ENCODE data around the gene SLC35F1.

The SLC35F1 gene

GRCh38 chr6:118285791-118286190, 378.7 kb downstream of the SLC35F1 start:
- no peak for DNase-seq

- DNase-seq: no peak
These were observed 381.5 kb downstream of the SLC35F1 start for GRCh38 chr6:118288355-118289124.

DNA sequence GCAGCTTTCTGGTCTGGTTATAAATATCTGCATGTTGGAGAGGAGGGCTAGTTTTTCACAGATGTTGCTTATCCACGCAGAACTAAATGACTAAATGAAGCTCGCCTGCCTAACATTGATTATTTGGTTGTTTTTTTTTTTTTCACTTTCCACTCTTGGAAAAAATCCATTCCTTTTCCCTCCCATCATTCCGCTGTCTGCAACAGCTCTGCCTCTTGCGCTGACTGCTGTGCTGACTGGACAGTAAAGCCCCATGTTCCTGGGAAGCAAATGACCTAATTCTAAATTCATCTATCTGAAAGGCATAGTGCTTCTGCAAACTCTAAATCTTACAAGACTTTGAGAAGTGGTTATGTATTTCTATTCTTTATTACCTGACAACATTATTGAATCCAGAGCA, 385.5 kb downstream of the SLC35F1 start:
- no peak for DNase-seq

DNA sequence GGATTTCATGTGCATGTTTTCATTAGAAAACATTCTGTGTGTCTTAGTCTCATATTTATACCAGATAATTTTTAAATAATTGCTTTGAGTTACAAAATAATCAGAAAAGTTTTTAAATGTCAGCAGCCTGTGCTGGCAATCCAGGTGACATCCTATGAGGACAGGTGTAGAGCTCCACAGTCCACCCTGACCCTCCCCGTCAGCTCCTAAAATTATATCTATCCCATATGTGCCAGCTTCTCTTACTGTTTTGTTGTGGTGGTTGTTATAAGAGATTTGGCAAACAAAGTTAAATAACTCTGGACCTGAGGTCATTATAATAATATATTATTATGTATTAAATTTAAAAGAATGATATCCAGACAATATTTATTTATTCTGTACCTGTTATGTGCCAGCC, 387.8 kb downstream of the SLC35F1 start:
- no peak for DNase-seq

DNA sequence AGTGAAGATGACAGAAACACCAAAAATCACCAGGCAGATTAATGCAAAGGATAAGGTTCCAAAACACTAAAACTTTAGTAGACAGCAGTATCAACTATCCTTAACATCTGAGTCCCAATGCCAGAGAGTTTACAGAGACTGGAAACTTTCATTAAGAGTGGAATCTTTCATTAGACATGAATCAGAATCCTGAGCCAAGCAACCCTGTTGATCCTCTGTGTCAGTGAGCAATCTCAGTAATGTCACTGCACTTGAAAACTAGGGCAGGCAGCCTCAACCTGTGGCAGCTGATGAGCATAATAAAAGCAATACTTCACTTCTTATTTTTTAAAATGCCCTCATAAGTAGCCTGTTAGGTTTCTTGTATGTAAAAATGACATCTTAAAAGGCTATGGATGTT, 388.3 kb downstream of the SLC35F1 start:
- no peak for DNase-seq

GRCh38 chr6:118296129-118296901, 389.3 kb downstream of the SLC35F1 start:
- no peak for DNase-seq

GRCh38 chr6:118297821-118298220, 390.8 kb downstream of the SLC35F1 start:
- DNase-seq: no peak

- DNase-seq: no peak
These were observed 391.7 kb downstream of the SLC35F1 start for GRCh38 chr6:118298476-118299427.

GRCh38 chr6:118299457-118299856, 392.4 kb downstream of the SLC35F1 start:
- DNase-seq: no peak

- DNase-seq: no peak
These were observed 397.3 kb downstream of the SLC35F1 start for GRCh38 chr6:118304321-118304720.

GRCh38 chr6:118305081-118305480, 398.0 kb downstream of the SLC35F1 start:
- DNase-seq: no peak

DNA sequence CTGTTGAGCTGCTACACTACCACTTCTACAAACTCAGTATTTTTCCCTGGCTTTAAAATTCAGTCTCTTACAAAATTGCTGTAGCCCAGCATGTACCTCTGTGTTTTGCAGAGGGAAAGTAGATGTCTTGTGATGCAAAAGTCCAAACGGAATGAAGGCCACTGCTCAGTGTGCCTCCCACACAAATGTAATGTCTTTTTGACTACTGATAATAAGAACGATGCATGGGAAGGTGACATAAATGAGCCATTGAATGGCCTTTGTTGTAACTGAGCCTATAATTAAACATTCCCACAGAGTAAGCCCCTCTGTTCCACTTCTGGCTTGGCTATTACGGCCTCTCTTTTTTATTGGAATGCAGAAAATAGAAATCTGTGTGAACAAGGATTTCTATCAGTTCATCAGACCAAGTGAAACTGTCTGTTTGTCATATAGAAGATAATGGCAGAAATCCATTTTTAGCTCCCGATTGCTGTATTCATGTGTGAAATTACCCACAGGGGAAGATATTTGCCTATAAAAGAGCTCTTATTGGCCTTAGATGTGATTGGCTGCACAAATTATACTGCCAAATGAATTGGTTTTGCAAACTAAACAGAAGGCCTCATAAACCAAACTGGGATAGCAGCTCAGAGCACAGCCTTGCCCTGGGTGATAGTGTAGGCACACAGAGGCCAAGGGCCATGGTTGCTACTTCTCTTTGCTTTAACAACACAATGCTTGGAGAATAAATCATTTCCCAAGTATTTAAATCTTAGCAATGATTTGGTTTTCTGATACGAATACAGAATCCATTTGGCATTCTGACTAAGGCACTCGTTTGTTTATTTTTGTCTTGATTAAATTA, 399.6 kb downstream of the SLC35F1 start:
- no peak for DNase-seq

DNA sequence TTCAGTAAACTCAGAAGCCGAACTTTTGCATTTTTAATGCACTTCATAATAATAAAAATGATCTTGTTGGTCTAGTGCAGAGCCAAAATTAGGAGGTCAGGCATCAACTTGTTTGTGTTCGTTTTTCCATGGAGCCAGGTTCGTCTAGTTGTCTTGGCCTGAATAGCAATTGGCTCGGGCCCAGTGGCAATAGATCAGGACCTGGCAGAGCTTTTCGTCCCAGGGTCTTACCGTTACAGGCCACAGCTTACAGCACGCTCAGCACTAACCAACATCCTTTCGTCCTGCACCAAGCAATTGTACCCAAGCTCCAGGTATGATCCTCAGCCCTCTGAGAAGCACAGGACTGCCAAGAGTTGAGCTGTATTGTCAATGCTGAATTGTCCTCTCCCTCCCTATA, 400.5 kb downstream of the SLC35F1 start:
- no peak for DNase-seq

DNA sequence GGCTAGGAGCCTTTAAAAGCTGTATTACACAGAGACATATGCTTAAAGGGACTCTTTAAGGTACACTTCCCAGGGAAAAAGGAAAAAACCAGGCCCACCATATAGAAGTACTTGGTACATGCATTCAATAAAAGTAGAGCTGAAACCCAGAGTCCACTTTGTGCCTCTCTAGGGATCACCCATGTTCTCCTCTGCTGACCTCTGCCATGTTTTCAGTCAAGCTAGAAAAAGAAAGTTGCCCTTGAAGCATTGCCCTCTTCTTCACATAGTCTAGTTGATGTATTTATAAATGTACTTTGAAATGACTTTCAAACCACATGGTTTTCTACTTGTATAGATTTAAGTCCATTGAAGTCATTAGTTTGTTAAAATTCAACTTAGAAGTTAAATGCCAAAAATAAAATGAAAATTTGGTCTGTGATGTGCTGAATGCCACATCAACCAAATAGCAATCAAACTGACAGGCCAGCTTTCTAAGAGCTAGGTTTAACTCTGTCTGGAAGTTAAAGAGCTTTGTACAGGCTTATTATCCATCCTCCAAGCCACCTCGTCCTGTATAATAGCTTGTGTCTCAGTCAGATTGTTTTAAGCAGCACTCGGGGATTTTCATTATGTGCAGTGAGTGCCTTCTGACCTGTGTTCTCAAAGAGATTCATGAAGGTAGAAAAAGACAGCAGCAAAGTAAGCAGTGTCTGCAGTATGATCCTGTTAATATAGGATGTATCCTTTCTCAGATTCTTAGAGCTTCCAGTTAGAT, 402.5 kb downstream of the SLC35F1 start:
- no peak for DNase-seq

DNA sequence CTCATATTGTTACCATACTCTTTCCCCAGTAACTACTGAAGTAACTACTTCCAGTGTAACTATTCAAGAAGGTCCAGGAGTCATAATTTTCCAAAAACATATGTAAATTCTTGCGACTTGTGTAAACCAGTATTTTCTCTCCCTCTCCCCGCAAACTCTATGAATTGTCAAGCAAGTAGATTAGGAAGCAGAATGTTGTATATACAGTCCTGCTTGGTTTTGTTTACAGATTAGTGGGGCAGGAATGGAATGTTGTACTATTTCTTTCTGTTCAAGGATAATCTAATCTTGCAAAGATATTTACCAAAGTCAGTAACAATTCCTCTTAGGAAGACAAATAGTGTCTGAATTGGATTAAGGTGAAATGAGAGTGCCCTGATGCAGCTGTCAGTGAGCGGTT, 406.1 kb downstream of the SLC35F1 start:
- DNase-seq: no peak

DNA sequence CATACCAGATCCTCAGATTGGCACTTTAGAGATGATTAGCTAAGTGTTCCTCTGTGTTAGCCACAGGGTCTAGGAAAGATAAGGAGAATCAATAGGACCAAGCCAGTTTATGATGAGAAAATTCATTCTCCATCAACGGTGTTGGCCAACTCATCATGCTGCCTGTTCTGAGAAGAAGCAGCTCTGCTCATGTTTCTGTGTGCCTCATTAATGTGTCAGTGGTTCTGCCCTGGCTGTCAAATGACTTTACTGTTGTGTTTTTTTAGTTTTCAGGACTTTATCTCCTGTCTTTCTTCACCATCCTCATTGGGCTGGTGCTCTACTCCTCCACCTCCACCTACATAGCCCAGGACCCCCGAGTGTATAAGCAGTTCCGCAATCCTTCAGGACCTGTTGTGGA, 406.7 kb downstream of the SLC35F1 start:
- DNase-seq: no peak

DNA sequence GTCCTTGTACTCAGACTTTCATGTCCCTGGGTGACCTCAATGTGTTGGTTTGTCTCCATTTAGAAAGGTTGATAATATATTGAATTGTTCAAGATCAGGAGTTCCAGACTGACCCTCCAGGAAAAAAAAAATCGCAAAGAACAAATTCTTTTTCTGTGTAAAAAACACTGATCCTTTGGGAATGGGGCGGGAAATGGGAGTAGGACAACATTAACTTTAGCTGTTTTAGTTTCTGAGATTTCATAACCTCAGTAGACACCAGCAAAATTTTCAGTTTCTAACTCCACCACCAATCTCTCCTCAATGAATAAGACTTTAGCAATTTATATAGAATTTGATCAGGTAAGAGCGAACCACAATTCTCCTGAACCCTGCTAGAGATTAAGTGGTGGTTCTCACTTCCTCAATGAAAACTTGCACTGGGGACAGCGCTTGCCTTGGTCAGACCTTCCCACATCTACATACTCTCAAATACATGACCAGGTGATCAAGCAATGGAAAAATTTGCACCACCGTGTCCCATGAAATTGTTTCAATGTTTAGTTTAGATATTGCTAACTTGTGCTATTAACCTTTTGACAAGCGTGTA, 409.8 kb downstream of the SLC35F1 start:
- no peak for DNase-seq

DNA sequence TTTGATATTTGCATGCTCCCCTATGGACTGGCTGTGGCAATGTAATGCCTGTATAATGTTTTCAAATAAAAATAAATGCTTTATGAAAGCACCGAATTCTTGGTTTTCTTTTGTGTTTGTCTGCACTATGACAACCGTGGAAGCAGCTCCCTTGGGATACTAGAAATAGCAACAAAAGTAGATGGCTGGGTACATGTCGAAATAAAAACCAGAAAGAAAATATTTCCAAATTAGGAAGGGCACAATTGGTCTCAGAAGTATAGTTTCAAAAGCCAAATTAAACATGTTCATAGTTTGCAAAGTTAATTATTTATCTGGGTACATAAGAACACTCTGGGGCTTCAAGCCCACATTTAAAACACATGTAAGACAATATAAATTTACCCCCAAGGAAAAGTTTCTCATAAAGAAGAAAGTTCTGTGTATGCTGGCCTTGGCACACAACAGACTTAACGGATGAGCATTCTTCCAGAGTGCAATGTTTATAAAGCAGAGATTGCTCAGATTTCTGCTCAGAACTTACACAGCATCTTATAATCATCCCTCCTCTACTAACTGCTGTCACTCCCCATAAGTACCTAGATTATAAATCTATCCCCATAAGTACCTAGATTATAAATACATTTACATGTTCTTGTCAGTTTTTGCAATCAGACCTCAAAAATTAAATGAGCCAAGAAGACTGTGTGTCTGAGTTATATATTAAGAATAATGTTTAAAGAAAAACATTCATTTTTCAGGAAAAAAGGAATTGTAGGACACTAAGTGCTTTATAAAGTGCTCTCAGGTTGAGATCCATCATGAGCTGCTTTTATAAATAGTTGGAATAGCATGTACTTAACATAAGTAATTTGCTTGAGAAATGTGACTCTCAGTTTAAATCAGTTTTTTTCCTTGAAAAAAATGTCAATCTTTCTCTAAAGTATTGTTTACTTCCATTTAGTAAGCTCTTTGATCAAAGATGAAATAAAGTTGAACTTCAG, 410.8 kb downstream of the SLC35F1 start:
- no peak for DNase-seq

DNA sequence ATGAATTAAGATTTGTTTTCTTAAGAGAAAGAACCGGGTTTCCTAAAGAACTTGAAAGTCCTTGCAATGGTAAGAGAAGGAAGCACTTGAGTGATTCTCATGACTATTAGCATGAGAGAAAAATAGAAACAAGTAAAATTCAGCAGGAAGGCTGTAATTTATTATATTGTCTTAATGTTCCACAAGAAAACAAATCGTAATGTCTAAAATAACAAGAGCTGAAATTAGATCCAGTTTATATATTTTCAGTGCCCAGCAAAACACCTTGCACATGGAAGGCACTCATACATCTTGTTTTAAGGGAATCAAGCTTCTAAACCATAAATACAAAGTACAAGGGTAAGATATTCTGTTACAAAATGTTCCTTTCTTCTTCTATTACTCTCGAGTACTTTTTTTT, 411.6 kb downstream of the SLC35F1 start:
- DNase-seq: no peak

DNA sequence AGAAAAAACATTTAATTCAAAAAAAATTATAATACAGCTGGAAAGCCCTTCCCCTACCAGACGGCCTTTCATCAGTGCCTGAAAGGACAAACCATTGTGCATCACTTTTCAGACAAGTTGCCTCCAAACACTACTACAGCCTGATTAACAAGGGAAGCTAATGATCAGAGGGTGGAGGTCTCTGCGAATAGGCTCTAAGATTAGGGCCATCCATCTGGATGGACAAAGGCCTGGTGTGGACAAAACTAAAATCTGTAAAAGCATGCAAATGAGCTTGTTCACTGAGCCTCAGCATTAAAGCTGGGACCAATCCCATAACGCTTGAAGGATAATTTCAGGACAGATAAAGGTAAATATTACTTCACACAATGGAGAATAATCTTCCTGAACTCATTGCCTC, 412.4 kb downstream of the SLC35F1 start:
- DNase-seq: no peak
